Measurements from ENCODE around the gene NEFH. TPM values are rescaled to one million over a fixed set of nuclear protein-coding genes. Genes with fewer than 3 reads are reported as not detected.

NEFH gene
- total and polyA plus RNA-seq, 2 donors (not counting 1 experiment from before 2014, with no cell fraction given) = 0.04 to 0.10 TPM

GRCh38 chr22:29456211-29456671 lies 23.8 kb upstream of the NEFH start:
- Mint-ChIP-seq H3K4me1 (peaks cover 1% of the 10 kb centered on the region), H3K4me3 (no peak overlapping the region), H3K27ac (no peak overlapping the region), H3K27me3 (no peaks in the 10 kb centered on the region), H3K9me3 (ENCODE audit: insufficient read depth) (no peaks in the 10 kb centered on the region)
- Histone ChIP-seq H3K9me3 (ENCODE audit: control extremely low read depth in 1 of 3, control insufficient read depth in 2 of 3, insufficient read depth in 1 of 3, low read length in 2 of 3) (no peaks in the 10 kb centered on the region), H3K27ac (ENCODE audit: low read length in 2 of 2) (no peak overlapping the region), H2AFZ (ENCODE audit: insufficient read depth, low read depth, low read length, poor library complexity, severe bottlenecking) (no peak overlapping the region), H3K27me3 (replicated peaks in 1 of 4; ENCODE audit: control extremely low read depth in 1 of 4, control insufficient read depth in 3 of 4, insufficient read depth in 4 of 4, low read length in 3 of 4) (no peaks in the 10 kb centered on the region), H3K9ac (ENCODE audit: low read length) (no peak overlapping the region), H3K79me2 (ENCODE audit: control insufficient read depth, insufficient read depth, low read length) (no peaks in the 10 kb centered on the region), H3K4me3 (ENCODE audit: control extremely low read depth in 1 of 5, extremely low read depth in 1 of 5, insufficient read depth in 1 of 5, low read depth in 2 of 5, low read length in 4 of 5) (no peak overlapping the region), H3K36me3 (replicated peaks in 1 of 2; ENCODE audit: control extremely low read depth in 1 of 2, control insufficient read depth in 1 of 2, extremely low read depth in 1 of 2, insufficient read depth in 2 of 2, low read length in 1 of 2) (no peaks in the 10 kb centered on the region), H4K20me1 (ENCODE audit: control insufficient read depth, insufficient read depth, low read length, poor library complexity, severe bottlenecking) (no peaks in the 10 kb centered on the region), H3K4me2 (replicated peaks; ENCODE audit: low read depth, low read length, poor library complexity, severe bottlenecking) (no peak overlapping the region), H3K4me1 (ENCODE audit: control insufficient read depth in 2 of 2, insufficient read depth in 2 of 2, low read length in 2 of 2) (peaks cover 0 to 3% of the 10 kb centered on the region in 2 donors)
- POLR2A ChIA-PET = no interaction called here
- DNase-seq = no peak
- CTCF ChIA-PET = no interaction called here
- TF ChIP-seq EZH2 (IDR thresholded peaks at IDR 0.05; ENCODE audit: borderline replicate concordance, insufficient read depth, low read depth, low read length, poor library complexity, severe bottlenecking) (no peak), CTCF (IDR thresholded peaks at IDR 0.05) (no peak)
- WGBS (ENCODE audit: insufficient coverage) = 97% methylated on average over 9 of the region's 9 CpGs
- ATAC-seq (ENCODE audit: low read depth) = no peak
- intact Hi-C loops (cut with micrococcal nuclease) = no loop called here

- H3K4me2 ChIP-seq (replicated peaks; ENCODE audit: low read depth, low read length, poor library complexity, severe bottlenecking) = peak overlapping the region; percentile 11
- H2AFZ ChIP-seq (ENCODE audit: insufficient read depth, low read depth, low read length, poor library complexity, severe bottlenecking) = no peak overlapping the region
- DNase-seq = peak; percentile 42
- Mint-ChIP-seq H3K4me1 (peaks cover 1% of the 10 kb centered on the region), H3K27me3 (no peaks in the 10 kb centered on the region), H3K4me3 (no peak overlapping the region), H3K27ac (no peak overlapping the region), H3K9me3 (ENCODE audit: insufficient read depth) (no peaks in the 10 kb centered on the region)
- peak; percentile 62 for ATAC-seq (ENCODE audit: low read depth)
- H3K79me2 ChIP-seq (ENCODE audit: control insufficient read depth, insufficient read depth, low read length) = no peaks in the 10 kb centered on the region
- no peaks in the 10 kb centered on the region for H3K9me3 ChIP-seq (ENCODE audit: control extremely low read depth in 1 of 3, control insufficient read depth in 2 of 3, insufficient read depth in 1 of 3, low read length in 2 of 3)
- H3K4me3 ChIP-seq (ENCODE audit: control extremely low read depth in 1 of 5, extremely low read depth in 1 of 5, insufficient read depth in 1 of 5, low read depth in 2 of 5, low read length in 4 of 5) = no peak overlapping the region
- ChIA-PET CTCF (no interaction called here), POLR2A (no interaction called here)
- WGBS (ENCODE audit: insufficient coverage) = 0% methylated on average over 1 of the region's 4 CpGs
- H3K4me1 ChIP-seq (ENCODE audit: control insufficient read depth in 2 of 2, insufficient read depth in 2 of 2, low read length in 2 of 2) = peaks cover 0 to 3% of the 10 kb centered on the region in 2 donors
- intact Hi-C loops (cut with micrococcal nuclease) = no loop called here
- TF ChIP-seq CTCF (IDR thresholded peaks at IDR 0.05) (no peak), EZH2 (IDR thresholded peaks at IDR 0.05; ENCODE audit: borderline replicate concordance, insufficient read depth, low read depth, low read length, poor library complexity, severe bottlenecking) (no peak)
- H3K9ac ChIP-seq (ENCODE audit: low read length) = no peak overlapping the region
- no peaks in the 10 kb centered on the region for H4K20me1 ChIP-seq (ENCODE audit: control insufficient read depth, insufficient read depth, low read length, poor library complexity, severe bottlenecking)
- H3K36me3 ChIP-seq (replicated peaks in 1 of 2; ENCODE audit: control extremely low read depth in 1 of 2, control insufficient read depth in 1 of 2, extremely low read depth in 1 of 2, insufficient read depth in 2 of 2, low read length in 1 of 2) = no peaks in the 10 kb centered on the region
- no peaks in the 10 kb centered on the region for H3K27me3 ChIP-seq (replicated peaks in 1 of 4; ENCODE audit: control extremely low read depth in 1 of 4, control insufficient read depth in 3 of 4, insufficient read depth in 4 of 4, low read length in 3 of 4)
- no peak overlapping the region for H3K27ac ChIP-seq (ENCODE audit: low read length in 2 of 2)
Measured at GRCh38 chr22:29457730-29458129, 22.3 kb upstream of the NEFH start.
